PFSK-1 (cell line): ENCODE results near the gene CHDH.

ENCODE experiments used
- POLR2AphosphoS5 ChIP-seq: IDR thresholded peaks from 2 replicates; pipeline ENCODE4 v1.6.1; 2012; ENCODE audit warnings: low read depth, mild to moderate bottlenecking, control low read depth, low read length, moderate library complexity
- TAF1 ChIP-seq: IDR thresholded peaks from 2 replicates; pipeline ENCODE4 v1.6.1; 2012; ENCODE audit warnings: low read length, control low read depth, borderline replicate concordance; ENCODE audit not compliant: insufficient read depth
- TF ChIP-seq, protein P1 (sequence below), 2 experiments: IDR thresholded peaks; 2 replicates each; pipeline versions ENCODE4 v1.6.1 to v1.8.0; 2011 to 2012; ENCODE audit warnings: low read depth in 2 of 2, low read length in 2 of 2, control low read depth in 1 of 2, inconsistent platforms in 1 of 2, mild to moderate bottlenecking in 1 of 2, moderate library complexity in 1 of 2; ENCODE audit not compliant: insufficient read depth in 1 of 2

DNA sequence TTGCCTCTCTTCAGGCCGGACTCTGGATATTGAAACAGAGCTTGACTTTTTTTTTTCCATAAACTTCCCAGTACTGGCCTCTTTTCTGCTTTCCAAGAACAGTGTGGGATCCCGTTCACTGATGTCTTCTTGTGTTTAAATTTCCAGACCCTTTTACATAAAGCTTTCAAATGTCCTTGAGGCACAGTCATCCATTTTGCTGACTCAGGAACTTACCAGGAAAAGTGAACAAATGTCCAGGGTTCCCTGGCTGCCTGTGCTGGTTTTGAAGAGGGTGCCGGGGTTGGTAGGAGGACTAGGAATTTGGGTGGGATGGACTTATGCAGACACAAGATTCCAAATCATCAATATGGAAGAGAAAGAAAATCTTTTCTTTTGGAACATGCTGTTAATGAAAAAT is 68.1 kb downstream of the CHDH start:
- no peak for TF ChIP-seq POLR2AphosphoS5
- TF ChIP-seq, protein P1, sequence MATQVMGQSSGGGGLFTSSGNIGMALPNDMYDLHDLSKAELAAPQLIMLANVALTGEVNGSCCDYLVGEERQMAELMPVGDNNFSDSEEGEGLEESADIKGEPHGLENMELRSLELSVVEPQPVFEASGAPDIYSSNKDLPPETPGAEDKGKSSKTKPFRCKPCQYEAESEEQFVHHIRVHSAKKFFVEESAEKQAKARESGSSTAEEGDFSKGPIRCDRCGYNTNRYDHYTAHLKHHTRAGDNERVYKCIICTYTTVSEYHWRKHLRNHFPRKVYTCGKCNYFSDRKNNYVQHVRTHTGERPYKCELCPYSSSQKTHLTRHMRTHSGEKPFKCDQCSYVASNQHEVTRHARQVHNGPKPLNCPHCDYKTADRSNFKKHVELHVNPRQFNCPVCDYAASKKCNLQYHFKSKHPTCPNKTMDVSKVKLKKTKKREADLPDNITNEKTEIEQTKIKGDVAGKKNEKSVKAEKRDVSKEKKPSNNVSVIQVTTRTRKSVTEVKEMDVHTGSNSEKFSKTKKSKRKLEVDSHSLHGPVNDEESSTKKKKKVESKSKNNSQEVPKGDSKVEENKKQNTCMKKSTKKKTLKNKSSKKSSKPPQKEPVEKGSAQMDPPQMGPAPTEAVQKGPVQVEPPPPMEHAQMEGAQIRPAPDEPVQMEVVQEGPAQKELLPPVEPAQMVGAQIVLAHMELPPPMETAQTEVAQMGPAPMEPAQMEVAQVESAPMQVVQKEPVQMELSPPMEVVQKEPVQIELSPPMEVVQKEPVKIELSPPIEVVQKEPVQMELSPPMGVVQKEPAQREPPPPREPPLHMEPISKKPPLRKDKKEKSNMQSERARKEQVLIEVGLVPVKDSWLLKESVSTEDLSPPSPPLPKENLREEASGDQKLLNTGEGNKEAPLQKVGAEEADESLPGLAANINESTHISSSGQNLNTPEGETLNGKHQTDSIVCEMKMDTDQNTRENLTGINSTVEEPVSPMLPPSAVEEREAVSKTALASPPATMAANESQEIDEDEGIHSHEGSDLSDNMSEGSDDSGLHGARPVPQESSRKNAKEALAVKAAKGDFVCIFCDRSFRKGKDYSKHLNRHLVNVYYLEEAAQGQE (IDR thresholded peaks at IDR 0.05; ENCODE audit: insufficient read depth in 1 of 2, low read depth in 2 of 2, low read length in 2 of 2) = no peak
- TF ChIP-seq TAF1 = no peak
